Sigmoid colon (tissue), 4 donors: Measurements from ENCODE around the gene CHKB.

Source experiments
- CTCF ChIP-seq, 4 experiments: fragments of 450-650 bp in 3 of 4; fragments of 200-600 bp in 1 of 4; IDR thresholded peaks; one replicate each; pipeline ENCODE4 v1.5.1; 2016 to 2019; ENCODE audit warnings: antibody characterized with exemption in 4 of 4, mild to moderate bottlenecking in 3 of 4, moderate library complexity in 2 of 4
- EP300 ChIP-seq, 4 donors: sonication (generic); formaldehyde crosslinking; IDR thresholded peaks; one replicate each; pipeline ENCODE4 v1.6.1; 2017; ENCODE audit warnings: antibody characterized with exemption in 4 of 4
- POLR2A ChIP-seq, 2 donors: fragments of 450-650 bp; IDR thresholded peaks; one replicate each; pipeline ENCODE4 v1.6.1; 2016; ENCODE audit warnings: antibody characterized with exemption in 2 of 2, mild to moderate bottlenecking in 2 of 2, moderate library complexity in 2 of 2
- POLR2AphosphoS5 ChIP-seq, 4 donors: sonication (generic); formaldehyde crosslinking; IDR thresholded peaks; one replicate each; pipeline ENCODE4 v1.6.1; 2017; ENCODE audit warnings: antibody characterized with exemption in 4 of 4

GRCh38 chr22:50535113-50535512 is 47.5 kb downstream of the CHKB start:
- TF ChIP-seq POLR2AphosphoS5 (IDR thresholded peaks at IDR 0.05) (no peak), CTCF (IDR thresholded peaks at IDR 0.05) (no peak), EP300 (IDR thresholded peaks at IDR 0.05) (no peak), POLR2A (IDR thresholded peaks at IDR 0.05) (no peak)
